ENCODE results near the gene ADAMTS2. TPM values are rescaled to one million over a fixed set of nuclear protein-coding genes. Genes with fewer than 3 reads are reported as not detected.

ADAMTS2 gene
- total RNA-seq, 4 donors from 2014 or later: 6.0 to 20.9 (median 13.5) TPM

GRCh38 chr5:179379321-179379890, 34.1 kb upstream of the ADAMTS2 start:
- intact Hi-C loops (cut with DNase I; ENCODE audit: low total_unique reads) (no loop called here), in situ Hi-C loops (cut with MboI; ENCODE audit: low pct_ligation_motif_present in 1 of 4, low pct_unique_long_range_greater_than_20kb in 1 of 4, low sequenced_read_pairs in 3 of 4) (no loop called here)
- H3K27ac ChIP-seq: peak overlapping the region in 1 of 4 donors; percentile 13
- H3K36me3 ChIP-seq: no peaks in the 10 kb centered on the region
- H3K4me3 ChIP-seq: no peak overlapping the region
- no peaks in the 10 kb centered on the region for H3K4me1 ChIP-seq
- no peak for DNase-seq
- no peaks in the 10 kb centered on the region for H3K9me3 ChIP-seq
- no peaks in the 10 kb centered on the region for H3K27me3 ChIP-seq
- TF ChIP-seq POLR2AphosphoS5 (IDR thresholded peaks at IDR 0.05) (no peak), CTCF (IDR thresholded peaks at IDR 0.05) (no peak), EP300 (IDR thresholded peaks at IDR 0.05; ENCODE audit: low read depth) (no peak), POLR2A (IDR thresholded peaks at IDR 0.05) (no peak)
- 89 to 92% methylated on average over 6 to 9 of the region's 9 CpGs for WGBS, 2 donors (ENCODE audit: low coverage in 1 of 2)

GRCh38 chr5:179378441-179379271, 33.4 kb upstream of the ADAMTS2 start:
- intact Hi-C loops (cut with DNase I; ENCODE audit: low total_unique reads): no loop called here
- no peak for DNase-seq
- Histone ChIP-seq H3K4me1 (no peaks in the 10 kb centered on the region), H3K9me3 (no peaks in the 10 kb centered on the region), H3K36me3 (no peaks in the 10 kb centered on the region), H3K27me3 (no peaks in the 10 kb centered on the region), H3K4me3 (no peak overlapping the region), H3K27ac (peak overlapping the region; percentile 48 to 57 (median 50))
- TF ChIP-seq EP300 (IDR thresholded peaks at IDR 0.05; ENCODE audit: low read depth): peak; percentile 11
- TF ChIP-seq CTCF (IDR thresholded peaks at IDR 0.05): no peak
- TF ChIP-seq POLR2A (IDR thresholded peaks at IDR 0.05): no peak
- no peak for TF ChIP-seq POLR2AphosphoS5 (IDR thresholded peaks at IDR 0.05)
- 65% methylated on average over 16 of the region's 16 CpGs; no CpG with 5 or more reads in 1 of the 2 donors for WGBS, 2 donors (ENCODE audit: low coverage in 1 of 2)
- in situ Hi-C loops (cut with MboI; ENCODE audit: low pct_ligation_motif_present in 1 of 4, low pct_unique_long_range_greater_than_20kb in 1 of 4, low sequenced_read_pairs in 3 of 4): no loop called here

GRCh38 chr5:179378116-179378440, 32.8 kb upstream of the ADAMTS2 start:
- intact Hi-C loops (cut with DNase I; ENCODE audit: low total_unique reads) (no loop called here), in situ Hi-C loops (cut with MboI; ENCODE audit: low pct_ligation_motif_present in 1 of 4, low pct_unique_long_range_greater_than_20kb in 1 of 4, low sequenced_read_pairs in 3 of 4) (no loop called here)
- Histone ChIP-seq H3K9me3 (no peaks in the 10 kb centered on the region), H3K4me1 (no peaks in the 10 kb centered on the region), H3K27ac (peak overlapping the region; percentile 48 to 57 (median 50)), H3K27me3 (no peaks in the 10 kb centered on the region), H3K36me3 (no peaks in the 10 kb centered on the region), H3K4me3 (no peak overlapping the region)
- TF ChIP-seq CTCF (IDR thresholded peaks at IDR 0.05) (no peak), EP300 (IDR thresholded peaks at IDR 0.05; ENCODE audit: low read depth) (no peak), POLR2A (IDR thresholded peaks at IDR 0.05) (no peak), POLR2AphosphoS5 (IDR thresholded peaks at IDR 0.05) (no peak)
- DNase-seq: no peak
- 60 to 91% methylated on average over 1 to 5 of the region's 5 CpGs for WGBS, 2 donors (ENCODE audit: low coverage in 1 of 2)

GRCh38 chr5:179377421-179378115, 32.3 kb upstream of the ADAMTS2 start:
- DNase-seq: no peak
- WGBS, 2 donors (ENCODE audit: low coverage in 1 of 2): 82% methylated on average over 16 of the region's 17 CpGs; no CpG with 5 or more reads in 1 of the 2 donors
- Histone ChIP-seq H3K9me3 (no peaks in the 10 kb centered on the region), H3K36me3 (no peaks in the 10 kb centered on the region), H3K27me3 (no peaks in the 10 kb centered on the region), H3K4me1 (no peaks in the 10 kb centered on the region), H3K27ac (peak overlapping the region; percentile 48 to 57 (median 50)), H3K4me3 (no peak overlapping the region)
- in situ Hi-C loops (cut with MboI; ENCODE audit: low pct_ligation_motif_present in 1 of 4, low pct_unique_long_range_greater_than_20kb in 1 of 4, low sequenced_read_pairs in 3 of 4): no loop called here
- TF ChIP-seq EP300 (IDR thresholded peaks at IDR 0.05; ENCODE audit: low read depth) (no peak), CTCF (IDR thresholded peaks at IDR 0.05) (no peak), POLR2AphosphoS5 (IDR thresholded peaks at IDR 0.05) (no peak), POLR2A (IDR thresholded peaks at IDR 0.05) (no peak)
- intact Hi-C loops (cut with DNase I; ENCODE audit: low total_unique reads): no loop called here

All from transverse colon (tissue), 4 donors.